ENCODE data around the gene DDX51.

The DDX51 gene

GRCh38 chr12:132166801-132167591, 22.9 kb upstream of the DDX51 start:
- no peak for DNase-seq

DNA sequence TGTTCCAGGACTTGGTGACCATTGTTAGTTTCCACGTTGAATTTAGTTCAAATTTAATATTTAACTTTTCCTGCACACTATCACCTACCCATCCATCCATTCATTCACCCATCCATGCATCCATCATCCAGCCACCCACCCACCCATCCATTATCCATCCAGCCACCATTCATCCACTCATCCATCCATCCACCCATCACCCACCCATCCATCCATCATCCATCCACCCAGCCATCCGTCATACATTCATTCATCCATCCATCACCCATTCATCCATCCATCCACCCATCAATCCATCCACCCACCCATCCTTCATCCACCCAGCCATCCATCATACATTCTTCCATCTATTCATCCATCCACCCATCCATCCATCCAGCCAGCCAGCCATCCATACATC, 22.0 kb upstream of the DDX51 start:
- no peak for DNase-seq

DNA sequence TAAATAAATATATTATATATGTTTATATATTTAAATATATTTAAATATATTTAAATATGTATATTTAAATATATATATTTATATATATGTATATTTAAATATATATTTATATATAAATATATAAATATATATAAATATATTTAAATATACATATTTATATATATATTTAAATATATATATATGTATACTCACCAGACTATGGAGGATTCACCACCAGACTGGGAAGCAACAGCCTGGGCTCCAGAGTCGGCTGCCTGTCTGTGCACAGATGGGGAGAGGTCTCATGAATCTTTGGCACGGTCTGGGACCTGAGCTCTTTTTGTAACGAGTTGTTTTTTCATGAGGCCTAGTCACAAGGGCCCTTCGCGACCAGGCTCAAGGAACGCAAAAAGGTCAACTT, 21.5 kb upstream of the DDX51 start:
- DNase-seq, result no peak

DNA sequence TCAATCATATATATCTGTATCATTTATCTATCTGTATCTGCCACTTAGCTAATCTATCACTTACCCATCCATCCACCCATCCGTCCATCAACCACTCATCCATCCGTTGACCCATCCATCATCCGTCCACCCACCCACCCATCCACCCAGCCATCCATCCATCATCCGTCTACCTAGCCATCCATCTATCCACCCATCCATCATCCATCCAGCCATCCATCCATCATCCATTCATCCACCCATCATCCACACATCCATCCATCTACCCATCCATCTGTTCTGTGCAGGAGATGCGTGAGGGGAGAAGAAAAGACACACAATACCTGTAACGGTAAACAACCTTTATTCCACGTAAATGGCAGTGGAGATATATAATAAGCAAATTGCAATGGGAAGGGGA, 20.3 kb upstream of the DDX51 start:
- DNase-seq, result no peak

DNA sequence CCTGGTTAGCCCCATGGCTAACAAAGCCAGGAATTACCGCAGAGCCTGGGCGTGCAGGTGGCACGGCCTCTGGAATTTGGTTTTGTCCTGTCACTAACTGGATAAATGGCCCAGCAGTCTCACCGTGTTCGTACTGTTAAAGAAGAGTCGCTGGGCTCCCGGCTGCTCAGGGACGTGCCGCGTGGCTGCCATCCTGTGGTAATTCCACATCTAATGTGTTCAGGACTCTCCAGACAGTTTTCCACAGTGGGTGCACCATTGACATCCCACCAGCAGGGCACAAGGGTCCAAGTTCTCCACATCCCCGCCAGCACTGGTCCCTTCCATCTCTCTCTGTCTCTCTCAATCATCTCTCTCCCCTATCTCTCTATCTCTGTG, 19.8 kb upstream of the DDX51 start:
- DNase-seq, result no peak

DNA sequence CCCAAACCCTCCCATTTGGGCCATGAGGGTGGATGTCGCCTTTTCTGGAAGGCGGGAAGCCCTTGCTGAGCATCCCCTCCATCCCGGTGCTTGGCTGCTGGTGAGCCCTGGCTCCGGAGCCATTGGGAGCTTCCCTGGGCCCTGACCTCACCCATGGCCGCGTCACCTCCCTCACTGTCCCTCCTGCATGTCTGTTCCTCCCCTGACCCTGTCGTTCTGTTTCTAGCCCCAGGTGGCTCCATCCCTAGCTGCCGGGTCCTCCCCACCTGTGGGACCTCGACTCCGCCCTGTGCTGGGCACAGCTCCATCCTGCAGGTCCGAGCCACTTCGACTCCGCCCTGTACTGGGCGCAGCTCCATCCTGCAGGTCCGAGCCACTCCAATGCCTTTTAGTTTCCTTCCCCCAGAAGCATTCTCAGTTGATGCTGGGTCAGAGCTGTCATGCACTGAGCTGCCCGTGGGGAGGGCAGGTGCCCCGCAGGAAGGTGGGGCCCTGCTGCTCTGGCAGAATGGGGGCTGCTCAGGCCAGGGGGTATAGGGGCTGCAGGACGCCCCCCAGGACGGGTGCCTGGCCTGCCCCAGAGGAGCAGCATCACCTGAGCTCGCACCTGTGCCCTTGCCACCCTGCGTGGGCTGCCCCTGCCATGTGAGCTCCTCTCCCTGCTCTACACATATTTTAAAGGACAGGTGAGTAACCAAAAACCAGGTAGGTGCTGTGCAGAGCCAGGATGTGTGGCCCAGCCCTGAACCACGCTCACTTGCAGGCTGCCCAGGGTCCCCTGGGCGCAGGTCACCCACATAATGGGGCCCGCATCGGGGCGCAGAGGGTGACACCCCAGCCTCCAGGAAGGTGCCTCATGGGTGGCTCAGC, 19.2 kb upstream of the DDX51 start:
- no peak for DNase-seq

- no peak for DNase-seq
Measured at GRCh38 chr12:132162508-132163031, 18.5 kb upstream of the DDX51 start.

- no peak for DNase-seq
Measured at GRCh38 chr12:132161796-132162507, 17.8 kb upstream of the DDX51 start.

DNA sequence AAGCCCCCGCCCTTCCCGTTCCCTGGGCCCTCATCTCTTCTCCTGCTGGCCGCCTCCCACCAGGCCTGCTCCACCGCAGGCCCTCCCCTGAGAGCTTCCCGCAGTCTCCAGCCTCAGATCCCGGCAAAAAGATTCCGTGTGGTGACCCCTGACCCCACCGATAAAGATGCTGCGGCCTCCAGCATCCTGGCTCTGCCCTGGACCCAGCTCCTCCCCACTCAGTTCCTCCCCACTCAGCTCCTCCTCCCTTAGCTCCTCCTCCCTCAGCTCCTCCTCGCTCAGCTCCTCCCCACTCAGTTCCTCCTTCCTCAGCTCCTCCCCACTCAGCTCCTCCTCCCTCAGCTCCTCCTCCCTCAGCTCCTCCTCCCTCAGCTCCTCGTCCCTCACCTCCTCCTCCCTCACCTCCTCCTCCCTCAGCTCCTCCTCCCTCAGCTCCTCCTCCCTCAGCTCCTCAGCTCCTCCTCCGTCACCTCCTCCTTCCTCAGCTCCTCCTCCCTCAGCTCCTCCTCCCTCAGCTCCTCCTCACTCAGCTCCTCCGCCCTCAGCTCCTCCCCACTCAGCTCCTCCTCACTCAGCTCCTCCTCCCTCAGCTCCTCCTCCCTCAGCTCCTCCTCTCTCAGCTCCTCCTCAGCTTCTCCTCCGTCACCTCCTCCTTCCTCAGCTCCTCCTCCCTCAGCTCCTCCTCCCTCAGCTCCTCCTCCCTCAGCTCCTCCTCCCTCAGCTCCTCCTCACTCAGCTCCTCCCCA, 17.1 kb upstream of the DDX51 start:
- DNase-seq, result peak; percentile 9

DNA sequence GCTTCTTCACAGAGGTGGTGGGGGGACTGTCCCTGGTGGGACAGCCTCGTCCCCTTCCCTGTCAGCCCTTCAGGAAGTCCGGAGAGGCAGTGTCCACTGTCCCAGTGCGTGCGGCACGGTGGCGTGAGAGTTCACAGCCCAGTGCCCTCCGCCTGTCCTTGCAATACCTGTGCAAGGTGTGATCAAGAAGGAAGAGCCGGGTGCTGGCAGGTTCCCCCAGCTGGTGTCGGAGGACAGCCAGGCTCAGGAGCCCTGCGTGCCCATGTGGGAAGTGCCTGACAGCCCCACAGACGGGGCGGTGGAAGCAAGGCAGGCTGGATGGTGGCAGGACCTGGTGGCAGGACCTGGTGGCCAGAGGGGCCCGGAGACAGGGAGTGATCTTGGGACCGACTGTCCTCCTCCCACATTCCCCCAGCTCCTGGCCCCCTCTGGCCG, 16.5 kb upstream of the DDX51 start:
- DNase-seq, result peak; percentile 15

DNA sequence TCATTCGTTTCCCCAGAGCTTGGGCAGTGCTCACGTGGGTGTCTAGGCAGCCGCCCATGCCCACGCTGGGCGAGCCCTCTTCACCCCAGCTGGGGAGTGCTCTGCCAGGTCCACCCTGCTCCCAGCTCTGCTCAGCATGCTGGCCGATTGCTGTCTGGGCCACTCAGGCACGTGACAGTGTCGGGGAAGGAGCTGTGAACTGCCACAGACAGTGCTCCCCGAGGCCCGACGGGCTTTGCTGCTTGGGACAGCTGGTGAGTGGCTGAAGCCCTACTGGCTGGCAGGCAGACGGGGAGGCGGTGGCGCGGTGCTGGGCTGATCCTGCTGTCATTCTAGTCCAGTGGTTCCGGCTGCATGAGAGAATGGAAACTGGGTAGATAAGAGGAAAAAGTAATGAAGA, 15.9 kb upstream of the DDX51 start:
- peak; percentile 9 for DNase-seq

DNA sequence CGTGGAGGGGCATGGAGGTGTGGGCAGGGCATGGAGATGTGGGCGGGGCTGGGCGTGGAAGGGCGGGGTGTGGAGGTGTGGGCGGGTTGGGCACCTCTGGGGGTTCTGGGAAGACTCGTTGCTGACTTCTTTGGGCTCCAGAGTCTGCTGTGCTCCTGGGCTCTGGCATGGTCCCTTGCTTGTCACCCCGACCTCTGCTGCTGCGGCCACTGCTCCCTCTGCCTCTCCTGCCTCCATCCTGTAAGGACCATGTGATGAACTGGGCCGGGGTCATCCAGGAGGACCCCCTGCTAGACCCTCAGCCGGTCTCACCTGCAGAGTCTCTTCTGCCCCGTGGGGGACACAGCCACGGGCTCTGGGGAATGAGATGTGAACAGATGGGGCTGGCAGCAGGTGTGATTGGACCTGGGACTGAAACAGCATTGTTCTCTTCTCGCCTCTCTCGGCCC, 15.5 kb upstream of the DDX51 start:
- DNase-seq, result peak; percentile 12

- DNase-seq, result peak; percentile 12
Measured at GRCh38 chr12:132158677-132159554, 14.8 kb upstream of the DDX51 start.

DNA sequence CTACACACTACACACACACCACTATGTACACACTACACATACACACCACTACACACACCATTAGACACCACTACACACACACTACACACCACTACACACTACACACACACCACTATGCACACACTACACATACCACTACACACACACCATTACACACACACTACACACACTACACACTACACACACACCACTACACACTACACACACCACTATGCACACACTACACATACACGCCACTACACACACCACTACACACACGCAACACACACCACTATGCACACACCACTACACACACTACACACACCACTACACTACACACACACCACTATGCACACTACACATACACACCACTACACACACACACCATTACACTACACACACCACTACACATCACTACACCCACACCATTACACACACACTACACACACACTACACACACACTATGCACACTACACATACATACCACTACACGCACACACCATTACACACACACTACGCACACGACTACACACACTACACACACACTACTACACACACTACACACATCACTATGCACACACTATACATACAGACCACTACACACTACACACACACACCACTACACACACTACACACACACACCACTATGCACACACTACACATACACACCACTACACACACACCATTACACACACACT, 13.8 kb upstream of the DDX51 start:
- no peak for DNase-seq

DNA sequence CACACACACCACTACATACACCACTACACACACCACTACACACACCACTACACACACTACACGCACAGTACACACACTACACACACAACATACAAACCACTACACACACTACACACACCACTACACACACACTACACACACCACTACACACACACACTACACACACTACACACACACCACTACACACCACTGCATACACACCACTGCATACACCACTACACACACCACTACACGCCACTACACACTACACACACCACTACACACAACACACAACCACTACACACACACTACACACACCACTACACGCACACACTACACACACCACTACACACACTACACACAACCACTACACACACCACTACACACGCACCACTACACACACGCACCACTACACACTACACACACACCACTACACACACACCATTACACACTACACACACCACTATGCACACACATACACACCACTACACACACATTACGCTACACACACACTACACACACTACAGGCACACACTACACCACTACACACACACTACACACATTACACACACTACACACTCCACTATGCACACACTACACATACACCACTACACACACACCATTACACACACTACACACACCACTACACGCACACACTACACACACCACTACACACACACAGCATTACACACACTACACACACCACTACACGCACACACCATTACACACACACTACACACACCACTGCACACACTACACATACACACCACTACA, 12.6 kb upstream of the DDX51 start:
- no peak for DNase-seq

DNA sequence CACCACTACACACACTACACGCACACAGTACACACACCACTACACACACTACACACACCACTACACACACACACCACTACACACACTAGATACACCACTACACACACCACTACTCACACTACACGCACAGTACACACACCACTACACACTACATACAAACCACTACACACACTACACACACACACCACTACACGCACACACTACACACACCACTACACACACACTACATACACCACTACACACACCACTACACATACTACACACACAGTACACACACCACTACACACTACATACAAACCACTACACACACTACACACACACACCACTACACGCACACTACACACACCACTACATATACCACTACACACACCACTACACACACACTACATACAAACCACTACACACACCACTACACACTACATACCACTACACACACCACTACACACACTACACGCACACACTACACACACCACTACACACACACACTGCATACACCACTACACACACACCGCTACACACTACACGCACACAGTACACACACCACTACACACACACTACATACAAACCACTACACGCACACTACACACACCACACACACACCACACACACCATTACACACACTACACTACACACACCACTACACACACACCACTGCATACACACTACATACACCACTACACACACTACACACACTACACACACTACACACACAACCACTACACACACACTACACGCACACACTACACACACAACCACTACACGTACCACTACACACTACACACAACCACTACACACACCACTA, 11.9 kb upstream of the DDX51 start:
- DNase-seq, result no peak

DNA sequence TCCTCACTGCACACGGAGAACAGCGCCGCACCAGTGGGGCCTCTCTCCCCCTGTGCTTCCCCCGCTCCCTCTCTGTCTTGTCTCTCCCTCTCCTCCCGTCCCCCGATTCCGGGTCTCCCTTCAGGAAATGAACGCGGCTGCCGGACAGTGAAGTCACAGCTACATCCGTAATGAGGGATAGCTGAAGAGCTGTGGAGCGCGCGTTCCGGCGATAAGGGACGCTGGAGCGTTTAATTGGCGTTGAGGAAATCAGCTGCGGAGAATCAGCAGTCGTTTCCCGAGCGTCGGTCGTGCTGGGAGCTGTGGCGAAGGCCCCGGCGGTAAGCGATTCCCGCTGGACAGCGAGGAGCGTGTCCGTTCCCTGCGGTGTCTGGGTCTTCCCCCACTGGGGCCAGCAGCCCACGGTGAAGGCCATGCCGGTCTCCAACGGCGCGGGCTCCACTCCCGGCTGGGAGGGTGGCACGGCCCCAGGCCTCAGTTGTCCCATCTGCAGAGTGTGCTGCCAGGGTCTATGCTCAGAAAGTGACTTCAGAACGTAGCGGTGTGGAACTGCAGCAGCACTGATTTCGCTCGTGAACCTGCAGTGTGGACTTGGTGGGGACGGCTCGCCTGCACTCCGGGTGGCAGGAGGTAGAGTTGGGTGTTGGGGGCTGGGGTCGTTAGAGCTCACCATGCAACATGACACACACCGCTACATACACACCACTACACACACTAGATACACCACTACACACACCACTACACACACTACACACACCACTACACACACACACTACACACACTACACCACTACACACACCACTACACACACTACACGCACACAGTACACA, 11.0 kb upstream of the DDX51 start:
- no peak for DNase-seq

DNA sequence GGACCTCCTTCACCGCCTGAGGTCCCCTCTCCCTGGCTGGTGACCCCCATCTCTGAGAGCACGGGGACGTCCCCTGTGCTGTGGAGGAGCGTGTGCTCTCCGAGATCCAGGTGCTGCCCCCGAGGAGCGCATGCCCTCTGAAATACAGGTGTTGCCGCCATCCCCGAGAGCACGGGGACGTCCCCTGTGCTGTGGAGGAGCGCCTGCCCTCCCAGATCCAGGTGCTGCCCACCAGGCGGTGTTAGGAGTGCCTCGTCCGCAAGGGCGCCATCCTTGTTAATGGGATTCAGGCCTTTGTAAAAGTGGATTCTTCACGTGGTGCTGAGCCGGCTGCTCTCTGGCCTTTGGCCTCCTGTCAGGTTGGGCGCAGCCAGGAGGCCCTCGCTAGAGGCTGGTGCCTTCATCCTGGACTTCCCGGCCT, 10.2 kb upstream of the DDX51 start:
- DNase-seq, result no peak

All from activated CD8-positive, alpha-beta memory T cell treated with anti-CD3 and anti-CD28 coated beads, Interleukin-2, amount 50 U/mL, for 4 hours (primary cell).